Psoas muscle (tissue), 8 donors: ENCODE data around the gene PCDHA4. TPM values are rescaled to one million over a fixed set of nuclear protein-coding genes. Genes with fewer than 3 reads are reported as not detected.
"Not testable (repeated sequence)": the region's sequence is repeated elsewhere in the genome, so short reads cannot be mapped to it uniquely, and the experiment has no call there.

ENCODE experiments used
- ATAC-seq, 4 donors: fragments of 200-7000 bp; cut with Tn5 transposase; one replicate each; pipeline ENCODE4 v1.9.1; 2020; ENCODE audit warnings: moderate library complexity in 3 of 4, mild to moderate bottlenecking in 2 of 4
- DNase-seq, 2 donors: peaks; one replicate each; pipeline ENCODE4 v3.0.0-alpha.2; 2020
- H3K27ac ChIP-seq: fragments of 200-600 bp; one replicate; pipeline ENCODE4 v1.8.0; 2022
- H3K27me3 ChIP-seq, 3 donors: fragments of 200-600 bp in 1 of 3; one replicate each; pipeline versions ENCODE4 v1.6.1 to v1.8.0; 2013 to 2022; ENCODE audit warnings: low read length in 2 of 3, mild to moderate bottlenecking in 2 of 3, moderate library complexity in 1 of 3; ENCODE audit not compliant: insufficient read depth in 3 of 3
- H3K36me3 ChIP-seq, 2 donors: fragments of 200-600 bp in 1 of 2; one replicate each; pipeline versions ENCODE4 v1.6.1 to v1.8.0; 2013 to 2022; ENCODE audit warnings: low read depth in 1 of 2, mild to moderate bottlenecking in 1 of 2, moderate library complexity in 1 of 2; ENCODE audit not compliant: insufficient read depth in 1 of 2
- H3K4me1 ChIP-seq: fragments of 200-600 bp; one replicate; pipeline ENCODE4 v1.8.0; 2022
- H3K4me3 ChIP-seq: fragments of 200-600 bp; one replicate; pipeline ENCODE4 v1.8.0; 2022; ENCODE audit warnings: mild to moderate bottlenecking
- H3K9me3 ChIP-seq: fragments of 200-600 bp; one replicate; pipeline ENCODE4 v1.8.0; 2022
- WGBS, 3 donors: extraction: QIAGEN DNeasy Blood & Tissue Kit; methylation state at CpG; one replicate each; pipeline versions ENCODE4 v1.1.6 to v1.1.7; 2013; 5-methylcytosine and 5-hydroxymethylcytosine counted together
- intact Hi-C, 2 donors: fragments of 100-400 bp; cut with DNase I; formaldehyde crosslinking; loops; one replicate each; pipeline versions ENCODE4 v1.11.0 to v1.14.2; 2022
- polyA plus RNA-seq, 3 donors: library from polyadenylated mRNA; stranded (reverse); fragments of 200-250 nt; gene quantifications; one replicate each; pipeline ENCODE4 v1.2.3, GENCODE V29; 2013
- total RNA-seq, 4 donors: library from RNA; stranded (reverse); fragmentation: NEBNext Ultra II Directional in 2 of 4; extraction: Animal tissue kit (Norgen Biotek cat#: 25700) in 2 of 4; gene quantifications; one replicate each; pipeline versions ENCODE4 v1.2.1 to v1.2.4, GENCODE V29; 2021 to 2023
- TF ChIP-seq, protein P1 (sequence below): fragments of 200-600 bp; IDR thresholded peaks from one replicate; pipeline ENCODE4 v1.8.0; 2022; ENCODE audit warnings: antibody characterized with exemption
- donor health status: healthy with polysubstance abuse.
- donor health status: DM: no; HTN: no; CAD: no; lungs with moderate emphysema.
- donor health status: Bipolar disorder and iron deficiency.
- donor health status: healthy.
- donor health status: DM: yes; HTN: yes; CAD: no.
- donor health status: DM: no; HTN: no; CAD: no.
- donor health status: DM: no; HTN: no; CAD: no.
- donor health status: DM: yes; HTN: yes; CAD: no.

The PCDHA4 gene
- total and polyA plus RNA-seq, 7 donors, result 0.01 to 0.08 (median 0.06) TPM; not detected in 2

- TF ChIP-seq, protein P1, sequence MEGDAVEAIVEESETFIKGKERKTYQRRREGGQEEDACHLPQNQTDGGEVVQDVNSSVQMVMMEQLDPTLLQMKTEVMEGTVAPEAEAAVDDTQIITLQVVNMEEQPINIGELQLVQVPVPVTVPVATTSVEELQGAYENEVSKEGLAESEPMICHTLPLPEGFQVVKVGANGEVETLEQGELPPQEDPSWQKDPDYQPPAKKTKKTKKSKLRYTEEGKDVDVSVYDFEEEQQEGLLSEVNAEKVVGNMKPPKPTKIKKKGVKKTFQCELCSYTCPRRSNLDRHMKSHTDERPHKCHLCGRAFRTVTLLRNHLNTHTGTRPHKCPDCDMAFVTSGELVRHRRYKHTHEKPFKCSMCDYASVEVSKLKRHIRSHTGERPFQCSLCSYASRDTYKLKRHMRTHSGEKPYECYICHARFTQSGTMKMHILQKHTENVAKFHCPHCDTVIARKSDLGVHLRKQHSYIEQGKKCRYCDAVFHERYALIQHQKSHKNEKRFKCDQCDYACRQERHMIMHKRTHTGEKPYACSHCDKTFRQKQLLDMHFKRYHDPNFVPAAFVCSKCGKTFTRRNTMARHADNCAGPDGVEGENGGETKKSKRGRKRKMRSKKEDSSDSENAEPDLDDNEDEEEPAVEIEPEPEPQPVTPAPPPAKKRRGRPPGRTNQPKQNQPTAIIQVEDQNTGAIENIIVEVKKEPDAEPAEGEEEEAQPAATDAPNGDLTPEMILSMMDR, result no peak
- ATAC-seq (no peak), DNase-seq (no peak)
- peaks cover 2 to 8% (median 7%) of the 10 kb centered on the region in 3 donors for H3K27me3 ChIP-seq
- H3K4me1 ChIP-seq, result no peaks in the 10 kb centered on the region
- intact Hi-C loops, result no loop called here
- H3K36me3 ChIP-seq, result no peaks in the 10 kb centered on the region
- 18 to 22% (median 18%) methylated on average over 15 of the region's 15 CpGs for WGBS, 3 donors
- no peak overlapping the region for H3K27ac ChIP-seq
- H3K9me3 ChIP-seq, result peaks cover 8% of the 10 kb centered on the region
- no peak overlapping the region for H3K4me3 ChIP-seq
These were observed 11.6 kb upstream of the PCDHA4 start for GRCh38 chr5:140795259-140795641.

DNA sequence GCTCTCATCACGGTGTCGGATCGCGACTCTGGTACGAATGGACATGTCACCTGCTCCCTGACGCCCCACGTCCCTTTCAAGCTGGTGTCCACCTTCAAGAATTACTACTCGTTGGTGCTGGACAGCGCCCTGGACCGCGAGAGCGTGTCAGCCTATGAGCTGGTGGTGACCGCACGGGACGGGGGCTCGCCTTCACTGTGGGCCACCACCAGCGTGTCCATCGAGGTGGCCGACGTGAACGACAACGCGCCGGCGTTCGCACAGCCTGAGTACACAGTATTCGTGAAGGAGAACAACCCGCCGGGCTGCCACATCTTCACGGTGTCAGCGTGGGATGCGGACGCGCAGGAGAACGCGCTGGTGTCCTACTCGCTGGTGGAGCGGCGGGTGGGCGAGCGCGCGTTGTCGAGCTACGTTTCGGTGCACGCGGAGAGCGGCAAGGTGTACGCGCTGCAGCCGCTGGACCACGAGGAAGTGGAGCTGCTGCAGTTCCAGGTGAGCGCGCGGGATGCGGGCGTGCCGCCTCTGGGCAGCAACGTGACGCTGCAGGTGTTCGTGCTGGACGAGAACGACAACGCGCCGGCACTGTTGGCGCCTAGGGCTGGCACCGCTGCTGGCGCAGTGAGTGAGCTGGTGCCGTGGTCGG, 10.7 kb upstream of the PCDHA4 start:
- H3K27me3 ChIP-seq, intact Hi-C loops, H3K9me3 ChIP-seq, H3K4me3 ChIP-seq, H3K36me3 ChIP-seq, ATAC-seq, DNase-seq, H3K27ac ChIP-seq, H3K4me1 ChIP-seq: not testable (repeated sequence)
- WGBS, 3 donors, result 46 to 57% (median 48%) methylated on average over 57 to 72 of the region's 72 CpGs

DNA sequence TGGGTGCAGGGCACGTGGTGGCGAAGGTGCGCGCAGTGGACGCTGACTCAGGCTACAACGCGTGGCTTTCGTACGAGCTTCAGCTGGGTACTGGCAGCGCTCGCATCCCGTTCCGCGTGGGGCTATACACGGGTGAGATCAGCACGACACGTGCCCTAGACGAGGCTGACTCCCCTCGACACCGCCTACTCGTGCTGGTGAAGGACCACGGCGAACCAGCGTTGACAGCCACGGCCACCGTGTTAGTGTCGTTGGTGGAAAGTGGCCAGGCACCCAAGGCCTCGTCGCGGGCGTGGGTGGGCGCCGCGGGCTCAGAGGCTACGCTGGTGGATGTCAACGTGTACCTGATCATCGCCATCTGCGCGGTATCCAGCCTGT, 10.2 kb upstream of the PCDHA4 start:
- TF ChIP-seq, protein P1, result no peak
- H3K36me3 ChIP-seq, result no peaks in the 10 kb centered on the region
- no peak overlapping the region for H3K4me3 ChIP-seq
- H3K27me3 ChIP-seq, result peaks cover 2 to 11% (median 7%) of the 10 kb centered on the region in 3 donors
- H3K9me3 ChIP-seq, result peaks cover 8% of the 10 kb centered on the region
- ATAC-seq (no peak), DNase-seq (no peak)
- intact Hi-C loops, result no loop called here
- no peaks in the 10 kb centered on the region for H3K4me1 ChIP-seq
- no peak overlapping the region for H3K27ac ChIP-seq
- 47 to 56% (median 54%) methylated on average over 38 to 39 of the region's 39 CpGs for WGBS, 3 donors

DNA sequence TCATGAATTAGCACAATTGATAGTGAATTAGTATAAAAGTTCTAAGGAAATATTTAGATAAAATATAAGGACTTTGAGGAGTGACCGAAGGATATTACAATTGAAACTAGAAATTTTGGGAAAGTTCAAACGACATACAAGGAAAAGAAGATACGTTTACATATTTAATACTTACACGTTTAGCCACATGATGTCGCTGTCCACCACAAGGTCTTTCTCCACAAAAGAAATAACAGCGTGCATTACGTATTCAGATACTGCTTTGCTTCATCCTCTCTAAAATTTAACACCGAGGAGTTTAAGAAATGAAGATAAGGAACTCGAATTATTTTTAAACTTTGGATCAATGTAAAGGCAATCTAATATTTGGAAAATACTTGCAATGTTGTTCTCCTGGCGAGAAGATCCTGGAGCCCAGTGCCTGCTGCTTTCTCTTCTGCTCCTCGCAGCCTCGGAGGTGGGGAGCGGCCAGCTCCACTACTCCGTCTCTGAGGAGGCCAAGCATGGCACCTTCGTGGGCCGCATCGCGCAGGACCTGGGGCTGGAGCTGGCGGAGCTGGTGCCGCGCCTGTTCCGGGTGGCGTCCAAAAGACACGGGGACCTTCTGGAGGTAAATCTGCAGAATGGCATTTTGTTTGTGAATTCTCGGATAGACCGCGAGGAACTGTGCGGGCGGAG, 5.9 kb upstream of the PCDHA4 start, which contains the start of gene PCDHA3:
PCDHA3 (plus strand) TSS at position 242 of the 678 bp plus-strand sequence.
- H3K27me3 ChIP-seq, result peaks cover 0 to 14% (median 0%) of the 10 kb centered on the region in 3 donors
- 9 to 16% (median 14%) methylated on average over 29 of the region's 29 CpGs for WGBS, 3 donors
- ATAC-seq (no peak), DNase-seq (no peak)
- H3K36me3 ChIP-seq, result no peaks in the 10 kb centered on the region
- H3K9me3 ChIP-seq, result peaks cover 2% of the 10 kb centered on the region
- TF ChIP-seq, protein P1, result peak; percentile 21
- H3K4me1 ChIP-seq, result no peaks in the 10 kb centered on the region
- peak within 1 kb of the TSS; percentile 35 for H3K4me3 ChIP-seq
- H3K27ac ChIP-seq, result no peak within 1 kb of the TSS
- intact Hi-C loops, result no loop called here

DNA sequence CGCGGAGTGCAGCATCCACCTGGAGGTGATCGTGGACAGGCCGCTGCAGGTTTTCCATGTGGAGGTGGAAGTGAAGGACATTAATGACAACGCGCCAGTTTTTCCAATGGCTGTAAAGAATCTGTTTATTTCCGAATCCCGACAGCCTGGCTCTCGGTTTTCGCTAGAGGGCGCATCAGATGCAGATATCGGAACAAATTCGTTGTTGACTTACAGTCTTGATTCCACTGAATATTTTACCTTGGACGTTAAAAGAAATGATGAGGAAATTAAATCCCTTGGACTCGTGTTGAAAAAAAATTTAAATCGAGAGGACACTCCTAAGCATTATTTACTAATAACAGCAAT, 5.4 kb upstream of the PCDHA4 start:
- Histone ChIP-seq H3K27ac (no peak overlapping the region), H3K36me3 (no peaks in the 10 kb centered on the region), H3K9me3 (no peaks in the 10 kb centered on the region), H3K27me3 (peaks cover 0 to 11% (median 0%) of the 10 kb centered on the region in 3 donors), H3K4me1 (no peaks in the 10 kb centered on the region), H3K4me3 (peak overlapping the region; percentile 35)
- TF ChIP-seq, protein P1, result no peak
- ATAC-seq (no peak), DNase-seq (no peak)
- intact Hi-C loops, result no loop called here
- WGBS, 3 donors, result 10 to 13% (median 12%) methylated on average over 16 of the region's 16 CpGs

DNA sequence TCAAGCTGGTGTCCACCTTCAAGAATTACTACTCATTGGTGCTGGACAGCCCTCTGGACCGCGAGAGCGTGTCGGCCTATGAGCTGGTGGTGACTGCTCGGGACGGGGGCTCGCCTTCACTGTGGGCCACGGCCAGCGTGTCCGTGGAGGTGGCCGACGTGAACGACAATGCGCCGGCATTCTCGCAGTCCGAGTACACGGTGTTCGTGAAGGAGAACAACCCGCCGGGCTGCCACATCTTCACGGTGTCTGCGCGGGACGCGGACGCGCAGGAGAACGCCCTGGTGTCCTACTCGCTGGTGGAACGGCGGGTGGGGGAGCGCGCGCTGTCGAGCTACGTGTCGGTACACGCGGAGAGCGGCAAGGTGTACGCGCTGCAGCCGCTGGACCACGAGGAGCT, 4.5 kb upstream of the PCDHA4 start:
- ATAC-seq, H3K9me3 ChIP-seq, H3K4me3 ChIP-seq, H3K27ac ChIP-seq, H3K36me3 ChIP-seq, H3K27me3 ChIP-seq, intact Hi-C loops, H3K4me1 ChIP-seq, DNase-seq: not testable (repeated sequence)
- WGBS, 3 donors, result 39 to 49% (median 39%) methylated on average over 45 of the region's 45 CpGs
